Endothelial cell of umbilical vein (primary cell): Measurements from ENCODE around the gene PIGM. TPM values are rescaled to one million over a fixed set of nuclear protein-coding genes. Genes with fewer than 3 reads are reported as not detected.

Source experiments
- BruUV-seq: library from RNA; stranded (reverse); fragments of 400-500 nt; replicated peaks from 2 replicates; lab custom pipeline; 2021; lab: Mats Ljungman, UMichigan
- CTCF ChIA-PET: fragments of 300-600, 350-600 bp; sonication (Branson Sonifier 250); formaldehyde crosslinking; loops from one replicate; lab custom pipeline; 2021; ENCODE audit warnings: antibody characterized with exemption, inconsistent platforms; lab: Charles Lee
- POLR2A ChIA-PET: fragments of 300-600, 350-600 bp; sonication (Branson Sonifier 250); formaldehyde crosslinking; loops from one replicate; lab custom pipeline; 2021; ENCODE audit warnings: antibody characterized with exemption, inconsistent platforms; lab: Charles Lee
- DNase-seq: peaks from one replicate; pipeline ENCODE4 v3.0.0-alpha.2; 2011; ENCODE audit warnings: low read depth, low spot score
- FAIRE-seq: peaks from 2 replicates; lab custom pipeline; 2011; peaks lifted over from hg19 to GRCh38; lab: Jason Lieb, UNC
- H2AFZ ChIP-seq: 2 replicates; pipeline ENCODE4 v1.6.0; 2012; ENCODE audit warnings: low read depth, low read length, control low read depth, inconsistent platforms
- H3K27ac ChIP-seq: 2 replicates; pipeline ENCODE4 v1.5.1; 2011; ENCODE audit warnings: low read depth, mild to moderate bottlenecking, control low read depth, low read length, moderate library complexity; ENCODE audit not compliant: insufficient read depth
- H3K27me3 ChIP-seq, 2 experiments: 2 replicates each; pipeline versions ENCODE4 v1.6.0 to v1.6.1; 2011; ENCODE audit warnings: low read length in 2 of 2, mixed read lengths in 1 of 2; ENCODE audit not compliant: control insufficient read depth in 2 of 2, insufficient read depth in 2 of 2
- H3K36me3 ChIP-seq, 2 experiments: 2 replicates in 1 of 2; 3 replicates in 1 of 2; pipeline ENCODE4 v1.5.1; 2011; ENCODE audit warnings: low read length in 2 of 2, mild to moderate bottlenecking in 1 of 2, moderate library complexity in 1 of 2; ENCODE audit not compliant: control insufficient read depth in 2 of 2, insufficient read depth in 2 of 2; ENCODE audit errors: extremely low read depth in 1 of 2
- H3K4me1 ChIP-seq: 3 replicates; pipeline ENCODE4 v1.5.1; 2011; ENCODE audit warnings: mild to moderate bottlenecking, low read length; ENCODE audit not compliant: control insufficient read depth, insufficient read depth; ENCODE audit errors: extremely low read depth
- H3K4me2 ChIP-seq: 2 replicates; pipeline ENCODE4 v1.6.1; 2011; ENCODE audit warnings: low read length, control low read depth, mixed read lengths; ENCODE audit not compliant: insufficient read depth
- H3K4me3 ChIP-seq, 3 experiments: fragments of 200-600 bp in 1 of 3; sonication (generic), shearing (Covaris generic) in 1 of 3; replicated peaks in 1 of 3; 2 replicates each; pipeline ENCODE4 v1.5.1; 2011 to 2016; ENCODE audit warnings: control low read depth in 3 of 3, low read length in 3 of 3, mild to moderate bottlenecking in 2 of 3, inconsistent platforms in 1 of 3, low read depth in 1 of 3, moderate library complexity in 1 of 3; ENCODE audit not compliant: insufficient read depth in 1 of 3
- H3K79me2 ChIP-seq: 2 replicates; pipeline ENCODE4 v1.6.0; 2012; ENCODE audit warnings: low read length, inconsistent platforms; ENCODE audit not compliant: control insufficient read depth, insufficient read depth
- H3K9ac ChIP-seq: replicated peaks from 2 replicates; pipeline ENCODE3; 2011; ENCODE audit warnings: low read length, control low read depth; ENCODE audit not compliant: insufficient read depth; ENCODE audit errors: extremely low read depth
- H3K9me1 ChIP-seq: replicated peaks from 3 replicates; pipeline ENCODE4 v1.6.0; 2011; ENCODE audit warnings: mild to moderate bottlenecking, low read length; ENCODE audit not compliant: control insufficient read depth, insufficient read depth; ENCODE audit errors: extremely low read depth
- H3K9me3 ChIP-seq: replicated peaks from 2 replicates; pipeline ENCODE4 v1.5.1; 2012; ENCODE audit warnings: low read length, inconsistent platforms; ENCODE audit not compliant: control insufficient read depth, insufficient read depth
- H4K20me1 ChIP-seq: replicated peaks from 2 replicates; pipeline ENCODE3; 2011; ENCODE audit warnings: mild to moderate bottlenecking, low read length; ENCODE audit not compliant: control insufficient read depth, insufficient read depth; ENCODE audit errors: extremely low read depth
- EZH2 ChIP-seq: IDR thresholded peaks from 2 replicates; pipeline ENCODE4 v1.6.1; 2012; ENCODE audit warnings: borderline replicate concordance, low read depth, mild to moderate bottlenecking, moderate library complexity, low read length, inconsistent platforms; ENCODE audit not compliant: severe bottlenecking
- FOS ChIP-seq: IDR thresholded peaks from 2 replicates; pipeline ENCODE4 v1.6.1; 2011; ENCODE audit warnings: mild to moderate bottlenecking, low read length, moderate library complexity, borderline replicate concordance; ENCODE audit not compliant: insufficient read depth
- GATA2 ChIP-seq: IDR thresholded peaks from 2 replicates; pipeline ENCODE4 v1.7.0; 2011; ENCODE audit warnings: low read depth, mild to moderate bottlenecking, moderate library complexity, mixed read lengths, low read length; ENCODE audit not compliant: insufficient read length, insufficient read depth
- JUN ChIP-seq: IDR thresholded peaks from 2 replicates; pipeline ENCODE4 v1.6.1; 2011; ENCODE audit warnings: borderline replicate concordance, low read depth; ENCODE audit not compliant: insufficient read length, insufficient read depth
- MAX ChIP-seq: IDR thresholded peaks from 2 replicates; pipeline ENCODE4 v1.6.1; 2011; ENCODE audit not compliant: insufficient read depth, insufficient read length
- MYC ChIP-seq: IDR thresholded peaks from one replicate; pipeline ENCODE4 v1.6.1; 2011; ENCODE audit warnings: mild to moderate bottlenecking, low read depth, low read length
- POLR2A ChIP-seq: IDR thresholded peaks from 2 replicates; pipeline ENCODE4 v1.6.1; 2012; ENCODE audit warnings: low read depth, mild to moderate bottlenecking, control low read depth, low read length
- POLR2AphosphoS5 ChIP-seq: IDR thresholded peaks from 2 replicates; pipeline ENCODE4 v1.6.1; 2012; ENCODE audit warnings: low read depth, mild to moderate bottlenecking, control low read depth, low read length, moderate library complexity; ENCODE audit not compliant: insufficient read depth
- dilution Hi-C: fragments of 300-500 bp; cut with MboI; formaldehyde crosslinking; loops from one replicate; pipeline ENCODE4 v1.15.0; 2019; ENCODE audit warnings: low sequenced_read_pairs; ENCODE audit not compliant: extremely low pct_ligation_motif_present
- intact Hi-C: fragments of 100-400 bp; cut with micrococcal nuclease; formaldehyde crosslinking; loops from one replicate; pipeline ENCODE4 v1.10.0; 2022
- polyA plus RNA-seq, 4 experiments: library from polyadenylated mRNA; depleted of rRNA in 3 of 4; stranded (reverse) in 3 of 4; unstranded in 1 of 4; fragments of >200 nt; gene quantifications; 2 replicates each; pipeline versions ENCODE4 v1.2.1 to v1.2.3, GENCODE V29; 2011 to 2012; ENCODE audit warnings: missing spikeins in 1 of 4
- total RNA-seq: library from RNA; stranded (reverse); gene quantifications from 2 replicates; pipeline ENCODE4 v1.2.3, GENCODE V29; 2021
- TF ChIP-seq, protein P1 (sequence below), 2 donors: IDR thresholded peaks; 1 replicate in 1 of 2; 2 replicates in 1 of 2; pipeline ENCODE4 v1.5.1; 2011; ENCODE audit warnings: low read length in 2 of 2, mild to moderate bottlenecking in 2 of 2, moderate library complexity in 2 of 2, control low read depth in 1 of 2, inconsistent platforms in 1 of 2, low read depth in 1 of 2; ENCODE audit not compliant: insufficient read depth in 1 of 2; ENCODE audit errors: extremely low read depth in 1 of 2

Gene PIGM
- total and polyA plus RNA-seq, 2 donors (not counting 3 experiments of a cell fraction or from before 2014, with no cell fraction given) = 3.4 to 5.4 TPM

DNA sequence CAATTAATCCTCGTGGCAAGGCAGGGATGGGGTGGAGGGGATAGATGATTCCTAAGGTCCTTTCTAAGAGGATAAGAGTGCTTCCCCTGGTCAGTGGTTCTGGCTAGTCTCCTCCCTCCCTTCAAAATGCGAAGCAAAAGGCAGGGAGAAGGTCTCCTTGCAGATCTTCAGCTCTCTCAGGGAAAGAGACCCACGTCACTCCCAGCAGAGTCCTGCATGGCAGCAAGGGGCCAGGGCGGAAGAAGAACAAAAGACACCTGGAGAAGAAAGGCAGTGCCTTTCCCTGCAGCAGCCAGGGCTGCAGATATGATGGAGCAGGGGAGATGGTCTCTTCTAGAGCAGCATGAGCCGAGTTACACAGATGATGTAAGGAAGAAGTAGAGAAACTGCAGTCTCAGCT lies 48.1 kb downstream of the PIGM start:
- Histone ChIP-seq H4K20me1 (no peaks in the 10 kb centered on the region), H3K27ac (no peak overlapping the region), H3K79me2 (no peaks in the 10 kb centered on the region), H3K9ac (no peak overlapping the region), H3K4me1 (no peaks in the 10 kb centered on the region), H3K9me3 (no peaks in the 10 kb centered on the region), H3K9me1 (no peaks in the 10 kb centered on the region), H3K4me3 (no peak overlapping the region), H3K36me3 (no peaks in the 10 kb centered on the region), H2AFZ (no peak overlapping the region), H3K4me2 (no peak overlapping the region), H3K27me3 (peaks cover 5 to 6% of the 10 kb centered on the region in 2 experiments)
- TF ChIP-seq POLR2AphosphoS5 = no peak
- no peak for TF ChIP-seq JUN
- no peak for TF ChIP-seq MAX
- no peak for TF ChIP-seq EZH2
- TF ChIP-seq, protein P1, sequence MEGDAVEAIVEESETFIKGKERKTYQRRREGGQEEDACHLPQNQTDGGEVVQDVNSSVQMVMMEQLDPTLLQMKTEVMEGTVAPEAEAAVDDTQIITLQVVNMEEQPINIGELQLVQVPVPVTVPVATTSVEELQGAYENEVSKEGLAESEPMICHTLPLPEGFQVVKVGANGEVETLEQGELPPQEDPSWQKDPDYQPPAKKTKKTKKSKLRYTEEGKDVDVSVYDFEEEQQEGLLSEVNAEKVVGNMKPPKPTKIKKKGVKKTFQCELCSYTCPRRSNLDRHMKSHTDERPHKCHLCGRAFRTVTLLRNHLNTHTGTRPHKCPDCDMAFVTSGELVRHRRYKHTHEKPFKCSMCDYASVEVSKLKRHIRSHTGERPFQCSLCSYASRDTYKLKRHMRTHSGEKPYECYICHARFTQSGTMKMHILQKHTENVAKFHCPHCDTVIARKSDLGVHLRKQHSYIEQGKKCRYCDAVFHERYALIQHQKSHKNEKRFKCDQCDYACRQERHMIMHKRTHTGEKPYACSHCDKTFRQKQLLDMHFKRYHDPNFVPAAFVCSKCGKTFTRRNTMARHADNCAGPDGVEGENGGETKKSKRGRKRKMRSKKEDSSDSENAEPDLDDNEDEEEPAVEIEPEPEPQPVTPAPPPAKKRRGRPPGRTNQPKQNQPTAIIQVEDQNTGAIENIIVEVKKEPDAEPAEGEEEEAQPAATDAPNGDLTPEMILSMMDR (IDR thresholded peaks at IDR 0.05; ENCODE audit: extremely low read depth in 1 of 2, insufficient read depth in 1 of 2, low read depth in 1 of 2, low read length in 2 of 2) = no peak
- TF ChIP-seq POLR2A = no peak
- no peak for TF ChIP-seq GATA2
- TF ChIP-seq MYC = no peak
- no peak for TF ChIP-seq FOS
- ChIA-PET CTCF (interaction anchor here (1.5 to 1.9 kb wide), 2 partner anchors 18 to 185 kb away, joined by 3 to 4 read pairs; no protein-coding TSS in a partner anchor), POLR2A (no interaction called here)
- dilution Hi-C loops (no loop called here), intact Hi-C loops (no loop called here)
- FAIRE-seq (no peak), DNase-seq (no peak)
- BruUV-seq = no TSS peak
